Large intestine (tissue), 3 donors: ENCODE measurements around the gene NUP210L. TPM values are rescaled to one million over a fixed set of nuclear protein-coding genes. Genes with fewer than 3 reads are reported as not detected.

ENCODE experiments used
- DNase-seq, 2 donors: peaks; one replicate each; pipeline versions ENCODE4 v3.0.0 to v3.0.0-alpha.2; 2013
- H3K27ac ChIP-seq: one replicate; pipeline ENCODE4 v1.5.1; 2013; ENCODE audit warnings: low read length
- H3K27me3 ChIP-seq: 2 replicates; pipeline ENCODE4 v1.6.1; 2013; ENCODE audit warnings: low read length; ENCODE audit not compliant: control insufficient read depth, insufficient read depth
- H3K36me3 ChIP-seq: 2 replicates; pipeline ENCODE4 v1.6.1; 2013; ENCODE audit warnings: low read length; ENCODE audit not compliant: control insufficient read depth, insufficient read depth
- H3K4me1 ChIP-seq: one replicate; pipeline ENCODE4 v1.6.1; 2013; ENCODE audit warnings: low read length; ENCODE audit not compliant: control insufficient read depth, insufficient read depth
- H3K4me3 ChIP-seq: one replicate; pipeline ENCODE4 v1.5.1; 2013; ENCODE audit warnings: low read length
- H3K9me3 ChIP-seq: one replicate; pipeline ENCODE4 v1.6.1; 2013; ENCODE audit warnings: mild to moderate bottlenecking, low read depth, low read length, moderate library complexity; ENCODE audit not compliant: control insufficient read depth
- WGBS: methylation state at CpG from one replicate; pipeline ENCODE4 v1.1.5; 2013; ENCODE audit warnings: low lambda C conversion rate; ENCODE audit not compliant: insufficient coverage; 5-methylcytosine and 5-hydroxymethylcytosine counted together
- polyA plus RNA-seq: library from polyadenylated mRNA; unstranded; fragments of 120-200 nt; gene quantifications from one replicate; pipeline ENCODE4 v1.2.1, GENCODE V29; 2013

NUP210L gene
- polyA plus RNA-seq, 1 donor = 0.03 TPM

- no peaks in the 10 kb centered on the region for H3K27me3 ChIP-seq
- peak; percentile 98 for DNase-seq
- peaks cover 32% of the 10 kb centered on the region for H3K4me1 ChIP-seq
- H3K4me3 ChIP-seq = peak overlapping the region; percentile 91
- peak overlapping the region; percentile 99 for H3K27ac ChIP-seq
- H3K9me3 ChIP-seq = no peaks in the 10 kb centered on the region
- WGBS = no CpG with 5 or more reads among the region's 41 CpGs
- no peaks in the 10 kb centered on the region for H3K36me3 ChIP-seq
Measured at GRCh38 chr1:154183046-154183915, 28.4 kb upstream of the NUP210L start.

- Histone ChIP-seq H3K4me3 (peak overlapping the region; percentile 91), H3K27ac (peak overlapping the region; percentile 99), H3K27me3 (no peaks in the 10 kb centered on the region), H3K9me3 (no peaks in the 10 kb centered on the region), H3K36me3 (peaks cover 3% of the 10 kb centered on the region), H3K4me1 (peaks cover 36% of the 10 kb centered on the region)
- DNase-seq = peak; percentile 88 to 89
- no CpG with 5 or more reads among the region's 35 CpGs for WGBS
Measured at GRCh38 chr1:154182344-154183045, 27.6 kb upstream of the NUP210L start.

- H3K9me3 ChIP-seq = no peaks in the 10 kb centered on the region
- peaks cover 3% of the 10 kb centered on the region for H3K36me3 ChIP-seq
- DNase-seq = peak in 1 of 2 donors; percentile 94
- H3K27ac ChIP-seq = peak overlapping the region; percentile 99
- H3K4me3 ChIP-seq = peak overlapping the region; percentile 91
- no peaks in the 10 kb centered on the region for H3K27me3 ChIP-seq
- H3K4me1 ChIP-seq = peaks cover 40% of the 10 kb centered on the region
- no CpG with 5 or more reads among the region's 6 CpGs for WGBS
Measured at GRCh38 chr1:154181944-154182343, 27.1 kb upstream of the NUP210L start.

GRCh38 chr1:154179946-154180687 is 25.2 kb upstream of the NUP210L start:
- Histone ChIP-seq H3K4me1 (peaks cover 42% of the 10 kb centered on the region), H3K27ac (peak overlapping the region; percentile 99), H3K9me3 (no peaks in the 10 kb centered on the region), H3K36me3 (peaks cover 11% of the 10 kb centered on the region), H3K4me3 (no peak overlapping the region), H3K27me3 (no peaks in the 10 kb centered on the region)
- no CpG with 5 or more reads among the region's 3 CpGs for WGBS
- DNase-seq = peak; percentile 71 to 82

- DNase-seq = peak; percentile 54 to 81
- Histone ChIP-seq H3K27ac (peak overlapping the region; percentile 99), H3K36me3 (peaks cover 16% of the 10 kb centered on the region), H3K4me3 (peak overlapping the region; percentile 0), H3K9me3 (no peaks in the 10 kb centered on the region), H3K27me3 (no peaks in the 10 kb centered on the region), H3K4me1 (peaks cover 42% of the 10 kb centered on the region)
- 40% methylated on average over 1 of the region's 10 CpGs for WGBS
Measured at GRCh38 chr1:154178911-154179811, 24.3 kb upstream of the NUP210L start.

- H3K4me1 ChIP-seq = peaks cover 42% of the 10 kb centered on the region
- no peak overlapping the region for H3K4me3 ChIP-seq
- WGBS = no CpG with 5 or more reads among the region's 2 CpGs
- DNase-seq = no peak
- H3K9me3 ChIP-seq = no peaks in the 10 kb centered on the region
- H3K27me3 ChIP-seq = no peaks in the 10 kb centered on the region
- peaks cover 22% of the 10 kb centered on the region for H3K36me3 ChIP-seq
- no peak overlapping the region for H3K27ac ChIP-seq
Measured at GRCh38 chr1:154178013-154178412, 23.1 kb upstream of the NUP210L start.

- peaks cover 38% of the 10 kb centered on the region for H3K36me3 ChIP-seq
- DNase-seq = peak; percentile 34 to 60
- WGBS = no CpG with 5 or more reads among the region's 2 CpGs
Measured at GRCh38 chr1:154176337-154176736, 21.5 kb upstream of the NUP210L start.

GRCh38 chr1:154174654-154175053 is 19.8 kb upstream of the NUP210L start:
- no peak overlapping the region for H3K27ac ChIP-seq
- peaks cover 25% of the 10 kb centered on the region for H3K4me1 ChIP-seq
- H3K36me3 ChIP-seq = peaks cover 55% of the 10 kb centered on the region
- H3K4me3 ChIP-seq = no peak overlapping the region
- H3K27me3 ChIP-seq = no peaks in the 10 kb centered on the region
- no peak for DNase-seq
- 100% methylated on average over 1 of the region's 4 CpGs for WGBS
- no peaks in the 10 kb centered on the region for H3K9me3 ChIP-seq

More at GRCh38 chr1:154176337-154176736, 21.5 kb upstream of the NUP210L start:
- Histone ChIP-seq H3K27me3 (no peaks in the 10 kb centered on the region), H3K4me1 (peaks cover 40% of the 10 kb centered on the region), H3K4me3 (no peak overlapping the region), H3K9me3 (no peaks in the 10 kb centered on the region), H3K27ac (no peak overlapping the region)

GRCh38 chr1:154171880-154172279 is 17.0 kb upstream of the NUP210L start:
- Histone ChIP-seq H3K9me3 (no peaks in the 10 kb centered on the region), H3K27me3 (no peaks in the 10 kb centered on the region), H3K4me1 (peaks cover 5% of the 10 kb centered on the region), H3K36me3 (peaks cover 79% of the 10 kb centered on the region), H3K27ac (no peak overlapping the region), H3K4me3 (no peak overlapping the region)
- no peak for DNase-seq
- WGBS = 94% methylated on average over 4 of the region's 5 CpGs
